Mammary epithelial cell (primary cell): Measurements from ENCODE around the gene PDGFA.

Source experiments
- CTCF ChIP-seq, 2 donors: IDR thresholded peaks in 1 of 2; conservative IDR thresholded peaks in 1 of 2; 2 replicates each; pipeline ENCODE4 v1.5.1; 2011 to 2012; ENCODE audit warnings: inconsistent platforms in 2 of 2, low read length in 2 of 2, mild to moderate bottlenecking in 2 of 2, control low read depth in 1 of 2, low read depth in 1 of 2; ENCODE audit not compliant: insufficient read depth in 1 of 2; ENCODE audit errors: extremely low read depth in 1 of 2
- EZH2 ChIP-seq: IDR thresholded peaks from 2 replicates; pipeline ENCODE4 v1.6.1; 2012; ENCODE audit warnings: low read length, inconsistent platforms, borderline replicate concordance

GRCh38 chr7:557558-557881, 37.9 kb upstream of the PDGFA start:
- TF ChIP-seq CTCF (conservative IDR thresholded peaks at IDR 0.05 in 1 of 2, IDR thresholded peaks at IDR 0.05 in 1 of 2; ENCODE audit: extremely low read depth in 1 of 2, insufficient read depth in 1 of 2, low read depth in 1 of 2, low read length in 2 of 2) (no peak), EZH2 (no peak)
